ENCODE measurements around the gene MDN1. TPM values are rescaled to one million over a fixed set of nuclear protein-coding genes. Genes with fewer than 3 reads are reported as not detected.

The MDN1 gene
- total and polyA plus RNA-seq, 2 of the 8 experiments (the other 6 are each of a cell fraction or from before 2014, with no cell fraction given): 53.5 to 179 TPM

- H4K20me1 ChIP-seq (replicated peaks in 1 of 2; ENCODE audit: control insufficient read depth in 1 of 2, insufficient read depth in 2 of 2, low read length in 2 of 2): no peaks in the 10 kb centered on the region
- CTCF ChIA-PET (ENCODE audit: partially characterized antibody): interaction anchor here (1.0 kb wide), 1 partner anchor 95 kb away, joined by 3 read pairs; no protein-coding TSS in a partner anchor
These were observed 116.3 kb downstream of the MDN1 start for GRCh38 chr6:89703292-89703691.

More at GRCh38 chr6:89703292-89703691, 116.3 kb downstream of the MDN1 start:
- Histone ChIP-seq H3K9ac (replicated peaks in 1 of 4; ENCODE audit: extremely low read depth in 1 of 4, low read depth in 3 of 4, low read length in 3 of 4) (no peak overlapping the region), H4K8ac (ENCODE audit: extremely low read depth, insufficient read depth, low read length) (no peak overlapping the region), H3K23me2 (ENCODE audit: low read depth, low read length) (no peaks in the 10 kb centered on the region), H3K4me3 (ENCODE audit: extremely low read depth in 1 of 4, insufficient read depth in 2 of 4, low read depth in 3 of 4, low read length in 4 of 4) (no peak overlapping the region), H3K23ac (ENCODE audit: insufficient read length) (no peak overlapping the region), H3K4ac (replicated peaks; ENCODE audit: insufficient read length, low read depth, low read length) (no peak overlapping the region), H3K18ac (ENCODE audit: extremely low read depth, low read length) (no peak overlapping the region), H2AK5ac (ENCODE audit: low read depth, low read length) (no peak overlapping the region), H3K4me2 (ENCODE audit: insufficient read depth in 1 of 2, low read depth in 2 of 2, low read length in 2 of 2) (no peak overlapping the region), H4K91ac (replicated peaks; ENCODE audit: insufficient read length, low read length) (no peak overlapping the region), H3K4me1 (replicated peaks in 1 of 4; ENCODE audit: control insufficient read depth in 3 of 4, insufficient read depth in 4 of 4, low read length in 3 of 4) (no peaks in the 10 kb centered on the region), H2BK12ac (ENCODE audit: low read depth, low read length) (no peak overlapping the region), H3K27me3 (replicated peaks in 1 of 4; ENCODE audit: control insufficient read depth in 3 of 4, extremely low read depth in 1 of 4, insufficient read depth in 3 of 4, low read length in 3 of 4) (no peaks in the 10 kb centered on the region), H3K56ac (replicated peaks; ENCODE audit: insufficient read length, low read depth, low read length) (no peak overlapping the region), H3K79me1 (ENCODE audit: low read depth, low read length) (no peaks in the 10 kb centered on the region), H3K14ac (ENCODE audit: insufficient read length) (no peak overlapping the region), H2BK15ac (ENCODE audit: low read length) (no peak overlapping the region), H3K9me3 (ENCODE audit: insufficient read depth in 2 of 2, low read depth in 1 of 2, low read length in 1 of 2) (no peaks in the 10 kb centered on the region), H3K27ac (ENCODE audit: low read depth, low read length) (no peak overlapping the region), H4K5ac (ENCODE audit: insufficient read length, low read depth, low read length) (no peak overlapping the region), H2AFZ (ENCODE audit: low read length) (no peak overlapping the region), H2BK120ac (replicated peaks; ENCODE audit: low read depth, low read length) (no peak overlapping the region), H2BK5ac (ENCODE audit: low read depth, low read length) (no peak overlapping the region), H3K36me3 (ENCODE audit: control insufficient read depth in 2 of 4, insufficient read depth in 4 of 4, low read length in 3 of 4) (peaks cover 14 to 88% (median 75%) of the 10 kb centered on the region in 4 experiments), H2BK20ac (ENCODE audit: low read length) (no peak overlapping the region), H3K79me2 (ENCODE audit: control insufficient read depth in 1 of 2, insufficient read depth in 2 of 2, low read length in 2 of 2) (no peaks in the 10 kb centered on the region)
- DNase-seq (ENCODE audit: low read depth in 1 of 2, low spot score in 2 of 2): no peak
- 95% methylated on average over 1 of the region's 1 CpG; no CpG with 5 or more reads in 1 of the 2 experiments for whole genome bisulfite sequencing, 2 experiments (ENCODE audit: extremely low coverage in 1 of 2, insufficient coverage in 1 of 2, insufficient read length in 1 of 2, insufficient replicate concordance in 2 of 2, low coverage in 1 of 2, low lambda C conversion rate in 2 of 2, missing lambda C conversion rate in 1 of 2)
- no peak for FAIRE-seq
- TF ChIP-seq CREB1 (IDR thresholded peaks at IDR 0.05) (no peak), CHD1 (IDR thresholded peaks at IDR 0.05; ENCODE audit: low read depth, low read length) (no peak), RBBP5 (IDR thresholded peaks at IDR 0.05; ENCODE audit: borderline replicate concordance, low read depth, low read length) (no peak)
- POLR2A ChIA-PET (ENCODE audit: partially characterized antibody): no interaction called here
